T-helper 2 cell treated with Interferon-gamma antibody and Interleukin-4, amounts not matched to agents 100 ng/mL and 5 ng/mL, for 36 hours (primary cell): ENCODE measurements around the gene ZNF785. TPM values are rescaled to one million over a fixed set of nuclear protein-coding genes. Genes with fewer than 3 reads are reported as not detected.

ENCODE experiments used
- intact Hi-C: fragments of 100-400 bp; cut with micrococcal nuclease; formaldehyde crosslinking; loops from one replicate; pipeline ENCODE4 v1.15.1; 2023
- total RNA-seq: library from RNA; stranded (reverse); gene quantifications from 2 replicates; pipeline ENCODE4 v1.2.3, GENCODE V29; 2022

ZNF785 gene
- total RNA-seq, 1 donor from 2014 or later: 15.2 TPM

GRCh38 chr16:30567160-30567990 is 18.1 kb downstream of the ZNF785 start:
- intact Hi-C loops: loop anchor here (5.0 kb wide), 1 partner anchor 500 kb away; the partner anchor contains the start of gene ALDOA

GRCh38 chr16:30566531-30566930 is 19.0 kb downstream of the ZNF785 start:
- intact Hi-C loops: loop anchor here (5.0 kb wide), 1 partner anchor 499 kb away; the partner anchor contains the start of gene ALDOA

- intact Hi-C loops: loop anchor here (5.0 kb wide), 1 partner anchor 499 kb away; the partner anchor contains the start of gene ALDOA
Measured at GRCh38 chr16:30565984-30566383, 19.5 kb downstream of the ZNF785 start.

GRCh38 chr16:30565526-30565925 is 20.0 kb downstream of the ZNF785 start:
- intact Hi-C loops: loop anchor here (5.0 kb wide), 1 partner anchor 498 kb away; the partner anchor contains the start of gene ALDOA

- intact Hi-C loops: no loop called here
Measured at GRCh38 chr16:30562021-30562420, 23.5 kb downstream of the ZNF785 start.

GRCh38 chr16:30561089-30561816 is 24.2 kb downstream of the ZNF785 start:
- intact Hi-C loops: no loop called here

- intact Hi-C loops: loop anchor here (2.0 kb wide), 1 partner anchor 33 kb away; the partner anchor contains the start of gene ZNF768
Measured at GRCh38 chr16:30559690-30560089, 25.8 kb downstream of the ZNF785 start.

- intact Hi-C loops: loop anchor here (1.0 to 2.0 kb wide), 7 partner anchors 13 to 135 kb away; partner anchors contain the start of genes FBRS, PRR14, ZNF768 and ZNF785
Measured at GRCh38 chr16:30558789-30559377, 26.6 kb downstream of the ZNF785 start.

GRCh38 chr16:30557957-30558788 is 27.3 kb downstream of the ZNF785 start, which contains the start of gene ZNF764:
Gene ZNF764, minus strand, starts transcription at chr16:30558374. Its CDS starts 192 bp downstream, at chr16:30558182.
- intact Hi-C loops: loop anchor here (1.0 to 2.0 kb wide), 7 partner anchors 14 to 136 kb away; partner anchors contain the start of genes FBRS, PRR14, ZNF768 and ZNF785

- intact Hi-C loops: no loop called here
Measured at GRCh38 chr16:30557707-30557956, 27.9 kb downstream of the ZNF785 start.

GRCh38 chr16:30556125-30556473 is 29.4 kb downstream of the ZNF785 start:
- intact Hi-C loops: no loop called here

- intact Hi-C loops: no loop called here
Measured at GRCh38 chr16:30555315-30556124, 30.0 kb downstream of the ZNF785 start.

GRCh38 chr16:30554557-30555314 is 30.8 kb downstream of the ZNF785 start:
- intact Hi-C loops: no loop called here

GRCh38 chr16:30553393-30553899 is 32.1 kb downstream of the ZNF785 start:
- intact Hi-C loops: no loop called here

- intact Hi-C loops: no loop called here
Measured at GRCh38 chr16:30552956-30553355, 32.5 kb downstream of the ZNF785 start.

GRCh38 chr16:30551781-30552180 is 33.7 kb downstream of the ZNF785 start:
- intact Hi-C loops: loop anchor here (1.0 to 2.0 kb wide), 2 partner anchors 16 to 33 kb away; partner anchors contain the start of gene ZNF785

- intact Hi-C loops: no loop called here
Measured at GRCh38 chr16:30548416-30549253, 36.9 kb downstream of the ZNF785 start.

- intact Hi-C loops: no loop called here
Measured at GRCh38 chr16:30546115-30546514, 39.4 kb downstream of the ZNF785 start.
